ENCODE results near the gene KLHL11. TPM values are rescaled to one million over a fixed set of nuclear protein-coding genes. Genes with fewer than 3 reads are reported as not detected.

KLHL11 gene
- total and polyA plus RNA-seq, 2 experiments from 2014 or later: 8.7 to 25.5 TPM

GRCh38 chr17:41891135-41892020 is 26.2 kb upstream of the KLHL11 start:
- TF ChIP-seq STAT1 (IDR thresholded peaks at IDR 0.05; ENCODE audit: unreplicated experiment): no peak
- TF ChIP-seq JUNB (IDR thresholded peaks at IDR 0.05; ENCODE audit: unreplicated experiment): no peak
- no peak for TF ChIP-seq ZNF331 (CRISPR knock-in tag; IDR thresholded peaks at IDR 0.05; ENCODE audit: low read depth)
- no peak for TF ChIP-seq REST (IDR thresholded peaks at IDR 0.05; ENCODE audit: unreplicated experiment)
- TF ChIP-seq CREB1 (CRISPR knock-in tag; IDR thresholded peaks at IDR 0.05; ENCODE audit: low read depth): no peak
- no peak for TF ChIP-seq EZH2phosphoT487 (IDR thresholded peaks at IDR 0.05; ENCODE audit: unreplicated experiment)
- TF ChIP-seq, protein P1, sequence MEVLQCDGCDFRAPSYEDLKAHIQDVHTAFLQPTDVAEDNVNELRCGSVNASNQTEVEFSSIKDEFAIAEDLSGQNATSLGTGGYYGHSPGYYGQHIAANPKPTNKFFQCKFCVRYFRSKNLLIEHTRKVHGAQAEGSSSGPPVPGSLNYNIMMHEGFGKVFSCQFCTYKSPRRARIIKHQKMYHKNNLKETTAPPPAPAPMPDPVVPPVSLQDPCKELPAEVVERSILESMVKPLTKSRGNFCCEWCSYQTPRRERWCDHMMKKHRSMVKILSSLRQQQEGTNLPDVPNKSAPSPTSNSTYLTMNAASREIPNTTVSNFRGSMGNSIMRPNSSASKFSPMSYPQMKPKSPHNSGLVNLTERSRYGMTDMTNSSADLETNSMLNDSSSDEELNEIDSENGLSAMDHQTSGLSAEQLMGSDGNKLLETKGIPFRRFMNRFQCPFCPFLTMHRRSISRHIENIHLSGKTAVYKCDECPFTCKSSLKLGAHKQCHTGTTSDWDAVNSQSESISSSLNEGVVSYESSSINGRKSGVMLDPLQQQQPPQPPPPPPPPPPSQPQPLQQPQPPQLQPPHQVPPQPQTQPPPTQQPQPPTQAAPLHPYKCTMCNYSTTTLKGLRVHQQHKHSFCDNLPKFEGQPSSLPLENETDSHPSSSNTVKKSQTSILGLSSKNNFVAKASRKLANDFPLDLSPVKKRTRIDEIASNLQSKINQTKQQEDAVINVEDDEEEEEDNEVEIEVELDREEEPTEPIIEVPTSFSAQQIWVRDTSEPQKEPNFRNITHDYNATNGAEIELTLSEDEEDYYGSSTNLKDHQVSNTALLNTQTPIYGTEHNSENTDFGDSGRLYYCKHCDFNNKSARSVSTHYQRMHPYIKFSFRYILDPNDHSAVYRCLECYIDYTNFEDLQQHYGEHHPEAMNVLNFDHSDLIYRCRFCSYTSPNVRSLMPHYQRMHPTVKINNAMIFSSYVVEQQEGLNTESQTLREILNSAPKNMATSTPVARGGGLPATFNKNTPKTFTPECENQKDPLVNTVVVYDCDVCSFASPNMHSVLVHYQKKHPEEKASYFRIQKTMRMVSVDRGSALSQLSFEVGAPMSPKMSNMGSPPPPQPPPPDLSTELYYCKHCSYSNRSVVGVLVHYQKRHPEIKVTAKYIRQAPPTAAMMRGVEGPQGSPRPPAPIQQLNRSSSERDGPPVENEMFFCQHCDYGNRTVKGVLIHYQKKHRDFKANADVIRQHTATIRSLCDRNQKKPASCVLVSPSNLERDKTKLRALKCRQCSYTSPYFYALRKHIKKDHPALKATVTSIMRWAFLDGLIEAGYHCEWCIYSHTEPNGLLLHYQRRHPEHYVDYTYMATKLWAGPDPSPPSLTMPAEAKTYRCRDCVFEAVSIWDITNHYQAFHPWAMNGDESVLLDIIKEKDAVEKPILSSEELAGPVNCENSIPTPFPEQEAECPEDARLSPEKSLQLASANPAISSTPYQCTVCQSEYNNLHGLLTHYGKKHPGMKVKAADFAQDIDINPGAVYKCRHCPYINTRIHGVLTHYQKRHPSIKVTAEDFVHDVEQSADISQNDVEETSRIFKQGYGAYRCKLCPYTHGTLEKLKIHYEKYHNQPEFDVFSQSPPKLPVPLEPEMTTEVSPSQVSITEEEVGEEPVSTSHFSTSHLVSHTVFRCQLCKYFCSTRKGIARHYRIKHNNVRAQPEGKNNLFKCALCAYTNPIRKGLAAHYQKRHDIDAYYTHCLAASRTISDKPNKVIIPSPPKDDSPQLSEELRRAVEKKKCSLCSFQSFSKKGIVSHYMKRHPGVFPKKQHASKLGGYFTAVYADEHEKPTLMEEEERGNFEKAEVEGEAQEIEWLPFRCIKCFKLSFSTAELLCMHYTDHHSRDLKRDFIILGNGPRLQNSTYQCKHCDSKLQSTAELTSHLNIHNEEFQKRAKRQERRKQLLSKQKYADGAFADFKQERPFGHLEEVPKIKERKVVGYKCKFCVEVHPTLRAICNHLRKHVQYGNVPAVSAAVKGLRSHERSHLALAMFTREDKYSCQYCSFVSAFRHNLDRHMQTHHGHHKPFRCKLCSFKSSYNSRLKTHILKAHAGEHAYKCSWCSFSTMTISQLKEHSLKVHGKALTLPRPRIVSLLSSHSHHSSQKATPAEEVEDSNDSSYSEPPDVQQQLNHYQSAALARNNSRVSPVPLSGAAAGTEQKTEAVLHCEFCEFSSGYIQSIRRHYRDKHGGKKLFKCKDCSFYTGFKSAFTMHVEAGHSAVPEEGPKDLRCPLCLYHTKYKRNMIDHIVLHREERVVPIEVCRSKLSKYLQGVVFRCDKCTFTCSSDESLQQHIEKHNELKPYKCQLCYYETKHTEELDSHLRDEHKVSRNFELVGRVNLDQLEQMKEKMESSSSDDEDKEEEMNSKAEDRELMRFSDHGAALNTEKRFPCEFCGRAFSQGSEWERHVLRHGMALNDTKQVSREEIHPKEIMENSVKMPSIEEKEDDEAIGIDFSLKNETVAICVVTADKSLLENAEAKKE (CRISPR knock-in tag; IDR thresholded peaks at IDR 0.05): no peak
- no peak for TF ChIP-seq EZH2 (IDR thresholded peaks at IDR 0.05; ENCODE audit: low read depth, unreplicated experiment)
- TF ChIP-seq ZNF114 (CRISPR knock-in tag; IDR thresholded peaks at IDR 0.05): no peak
- TF ChIP-seq, protein P2, sequence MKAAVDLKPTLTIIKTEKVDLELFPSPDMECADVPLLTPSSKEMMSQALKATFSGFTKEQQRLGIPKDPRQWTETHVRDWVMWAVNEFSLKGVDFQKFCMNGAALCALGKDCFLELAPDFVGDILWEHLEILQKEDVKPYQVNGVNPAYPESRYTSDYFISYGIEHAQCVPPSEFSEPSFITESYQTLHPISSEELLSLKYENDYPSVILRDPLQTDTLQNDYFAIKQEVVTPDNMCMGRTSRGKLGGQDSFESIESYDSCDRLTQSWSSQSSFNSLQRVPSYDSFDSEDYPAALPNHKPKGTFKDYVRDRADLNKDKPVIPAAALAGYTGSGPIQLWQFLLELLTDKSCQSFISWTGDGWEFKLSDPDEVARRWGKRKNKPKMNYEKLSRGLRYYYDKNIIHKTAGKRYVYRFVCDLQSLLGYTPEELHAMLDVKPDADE (IDR thresholded peaks at IDR 0.05): no peak
- TF ChIP-seq NANOG (IDR thresholded peaks at IDR 0.05; ENCODE audit: borderline replicate concordance): no peak
- no peak for TF ChIP-seq POLR2AphosphoS5 (IDR thresholded peaks at IDR 0.05; ENCODE audit: low read depth)
- no peak for TF ChIP-seq CTCF (conservative IDR thresholded peaks at IDR 0.05; ENCODE audit: low read depth in 2 of 2)
- peaks cover 83% of the 10 kb centered on the region for H3K36me3 ChIP-seq (ENCODE audit: insufficient read depth)
- Mint-ChIP-seq H3K36me3 (ENCODE audit: low read depth) (peaks cover 89% of the 10 kb centered on the region), H3K9me3 (no peaks in the 10 kb centered on the region; the same call in 2 of the 3 replicates), H3K27me3 (ENCODE audit: insufficient read depth, low read depth, poor library complexity) (peaks cover 4% of the 10 kb centered on the region), H3K4me3 (no peak overlapping the region), H3K4me1 (no peaks in the 10 kb centered on the region), H3K27ac (no peak overlapping the region)
- peaks cover 38% of the 10 kb centered on the region for H3F3A ChIP-seq (replicated peaks; ENCODE audit: low read depth)
- peaks cover 22% of the 10 kb centered on the region for H3K79me2 ChIP-seq (replicated peaks; ENCODE audit: insufficient read depth)
- no peak overlapping the region for H3K4me3 ChIP-seq
- no peak overlapping the region for H3K4me2 ChIP-seq
- no peaks in the 10 kb centered on the region for H3K27me3 ChIP-seq (ENCODE audit: insufficient read depth)
- H3K9me2 ChIP-seq (ENCODE audit: insufficient read depth): no peaks in the 10 kb centered on the region
- ATAC-seq (no peak), DNase-seq (ENCODE audit: low spot score) (no peak)
- no peak overlapping the region for H2AFZ ChIP-seq
- no peaks in the 10 kb centered on the region for H3K4me1 ChIP-seq (ENCODE audit: insufficient read depth)
- H3K27ac ChIP-seq (ENCODE audit: low read depth): peak overlapping the region; percentile 39; the same call in 1 of the 2 replicates
- peaks cover 37% of the 10 kb centered on the region for H4K20me1 ChIP-seq (replicated peaks; ENCODE audit: insufficient read depth)
